Stomach (tissue), 4 donors: ENCODE measurements around the gene RAB3GAP1.

Experiments used
- EP300 ChIP-seq: sonication (generic); formaldehyde crosslinking; IDR thresholded peaks from one replicate; pipeline ENCODE4 v1.6.1; 2017; ENCODE audit warnings: antibody characterized with exemption
- POLR2A ChIP-seq, 4 donors: fragments of 450-650 bp; IDR thresholded peaks; one replicate each; pipeline ENCODE4 v1.6.1; 2016; ENCODE audit warnings: antibody characterized with exemption in 4 of 4, control low read depth in 2 of 4, mild to moderate bottlenecking in 1 of 4, moderate library complexity in 1 of 4
- POLR2AphosphoS5 ChIP-seq, 3 donors: sonication (generic); formaldehyde crosslinking; IDR thresholded peaks; one replicate each; pipeline ENCODE4 v1.6.1; 2016; ENCODE audit warnings: antibody characterized with exemption in 3 of 3
- TF ChIP-seq, protein P1 (sequence below), 7 experiments: fragments of 450-650 bp in 4 of 7; fragments of 200-600 bp in 3 of 7; sonication (generic) in 3 of 7; IDR thresholded peaks; one replicate each; pipeline ENCODE4 v1.5.1; 2016 to 2019; ENCODE audit warnings: antibody characterized with exemption in 7 of 7, control low read depth in 2 of 7, mild to moderate bottlenecking in 1 of 7

DNA sequence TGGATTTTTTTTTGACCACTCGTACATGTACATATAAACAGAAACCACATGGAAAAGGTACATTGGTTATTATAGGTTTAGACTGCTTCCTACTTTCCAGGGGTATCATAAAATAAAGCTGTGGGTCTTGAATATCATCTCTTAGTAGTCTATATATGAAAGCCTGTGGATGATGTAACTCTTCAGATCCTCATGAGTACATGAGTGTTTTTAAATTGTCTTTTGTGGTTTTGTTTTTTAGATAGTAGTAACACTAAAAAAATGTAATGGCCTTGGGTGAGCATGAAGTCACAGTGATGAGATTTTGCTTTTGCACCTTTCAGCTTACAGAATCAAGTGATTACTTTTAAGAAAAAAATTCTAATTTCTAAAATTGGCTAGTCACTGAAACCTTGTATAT is 80.2 kb downstream of the RAB3GAP1 start:
- TF ChIP-seq, protein P1, sequence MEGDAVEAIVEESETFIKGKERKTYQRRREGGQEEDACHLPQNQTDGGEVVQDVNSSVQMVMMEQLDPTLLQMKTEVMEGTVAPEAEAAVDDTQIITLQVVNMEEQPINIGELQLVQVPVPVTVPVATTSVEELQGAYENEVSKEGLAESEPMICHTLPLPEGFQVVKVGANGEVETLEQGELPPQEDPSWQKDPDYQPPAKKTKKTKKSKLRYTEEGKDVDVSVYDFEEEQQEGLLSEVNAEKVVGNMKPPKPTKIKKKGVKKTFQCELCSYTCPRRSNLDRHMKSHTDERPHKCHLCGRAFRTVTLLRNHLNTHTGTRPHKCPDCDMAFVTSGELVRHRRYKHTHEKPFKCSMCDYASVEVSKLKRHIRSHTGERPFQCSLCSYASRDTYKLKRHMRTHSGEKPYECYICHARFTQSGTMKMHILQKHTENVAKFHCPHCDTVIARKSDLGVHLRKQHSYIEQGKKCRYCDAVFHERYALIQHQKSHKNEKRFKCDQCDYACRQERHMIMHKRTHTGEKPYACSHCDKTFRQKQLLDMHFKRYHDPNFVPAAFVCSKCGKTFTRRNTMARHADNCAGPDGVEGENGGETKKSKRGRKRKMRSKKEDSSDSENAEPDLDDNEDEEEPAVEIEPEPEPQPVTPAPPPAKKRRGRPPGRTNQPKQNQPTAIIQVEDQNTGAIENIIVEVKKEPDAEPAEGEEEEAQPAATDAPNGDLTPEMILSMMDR (IDR thresholded peaks at IDR 0.05), result no peak
- no peak for TF ChIP-seq POLR2AphosphoS5 (IDR thresholded peaks at IDR 0.05)
- TF ChIP-seq EP300, result no peak
- no peak for TF ChIP-seq POLR2A (IDR thresholded peaks at IDR 0.05)
